Muscle layer of duodenum (tissue), 2 donors: ENCODE data around the gene SCRT2.
"Not testable (repeated sequence)": the region's sequence is repeated elsewhere in the genome, so short reads cannot be mapped to it uniquely, and the experiment has no call there.

Source experiments
- H3K27ac ChIP-seq: one replicate; pipeline ENCODE4 v1.7.0; 2013; ENCODE audit warnings: mild to moderate bottlenecking, low read length
- H3K27me3 ChIP-seq: one replicate; pipeline ENCODE4 v1.7.0; 2013; ENCODE audit warnings: low read depth, mild to moderate bottlenecking, control low read depth, low read length
- H3K36me3 ChIP-seq, 2 donors: one replicate each; pipeline ENCODE4 v1.7.0; 2013; ENCODE audit warnings: low read length in 2 of 2, control low read depth in 1 of 2, mild to moderate bottlenecking in 1 of 2; ENCODE audit not compliant: insufficient read depth in 2 of 2, control insufficient read depth in 1 of 2
- H3K4me1 ChIP-seq, 2 donors: one replicate each; pipeline ENCODE4 v1.7.0; 2013; ENCODE audit warnings: low read length in 2 of 2, mild to moderate bottlenecking in 2 of 2, control low read depth in 1 of 2, moderate library complexity in 1 of 2; ENCODE audit not compliant: insufficient read depth in 2 of 2, control insufficient read depth in 1 of 2
- H3K4me3 ChIP-seq, 2 donors: one replicate each; pipeline ENCODE4 v1.7.0; 2013; ENCODE audit warnings: low read length in 2 of 2, low read depth in 1 of 2, mild to moderate bottlenecking in 1 of 2
- H3K9me3 ChIP-seq, 2 donors: one replicate each; pipeline ENCODE4 v1.7.0; 2013; ENCODE audit warnings: low read length in 2 of 2, control low read depth in 1 of 2, mild to moderate bottlenecking in 1 of 2; ENCODE audit not compliant: control insufficient read depth in 1 of 2
- donor health status: healthy.

Gene SCRT2

GRCh38 chr20:699811-700338 lies 24.3 kb upstream of the SCRT2 start:
- H3K36me3 ChIP-seq, result no peaks in the 10 kb centered on the region
- H3K4me1 ChIP-seq, result no peaks in the 10 kb centered on the region
- H3K27ac ChIP-seq, result no peak overlapping the region
- H3K4me3 ChIP-seq, result no peak overlapping the region
- peaks cover 4% of the 10 kb centered on the region for H3K27me3 ChIP-seq
- H3K9me3 ChIP-seq, result no peaks in the 10 kb centered on the region

- Histone ChIP-seq H3K4me3 (no peak overlapping the region), H3K4me1 (no peaks in the 10 kb centered on the region), H3K9me3 (no peaks in the 10 kb centered on the region), H3K27ac (no peak overlapping the region), H3K27me3 (peaks cover 4% of the 10 kb centered on the region), H3K36me3 (no peaks in the 10 kb centered on the region)
These were observed 23.7 kb upstream of the SCRT2 start for GRCh38 chr20:699342-699741.

- Histone ChIP-seq H3K27me3 (peaks cover 4% of the 10 kb centered on the region), H3K4me1 (no peaks in the 10 kb centered on the region), H3K9me3 (no peaks in the 10 kb centered on the region)
These were observed 22.7 kb upstream of the SCRT2 start for GRCh38 chr20:698276-698675.

GRCh38 chr20:697826-698225 lies 22.2 kb upstream of the SCRT2 start:
- Histone ChIP-seq H3K27me3 (peaks cover 4% of the 10 kb centered on the region), H3K36me3 (no peaks in the 10 kb centered on the region), H3K4me3 (no peak overlapping the region), H3K4me1 (no peaks in the 10 kb centered on the region), H3K9me3 (no peaks in the 10 kb centered on the region), H3K27ac (no peak overlapping the region)

More at GRCh38 chr20:698276-698675, 22.7 kb upstream of the SCRT2 start:
- Histone ChIP-seq H3K36me3 (no peaks in the 10 kb centered on the region), H3K4me3 (no peak overlapping the region), H3K27ac (no peak overlapping the region)

GRCh38 chr20:695165-695866 lies 19.7 kb upstream of the SCRT2 start:
- Histone ChIP-seq H3K27me3 (peaks cover 4% of the 10 kb centered on the region), H3K4me1 (no peaks in the 10 kb centered on the region), H3K36me3 (no peaks in the 10 kb centered on the region), H3K4me3 (no peak overlapping the region), H3K27ac (no peak overlapping the region), H3K9me3 (no peaks in the 10 kb centered on the region)

- H3K4me3 ChIP-seq, result no peak overlapping the region
- H3K27me3 ChIP-seq, result peaks cover 4% of the 10 kb centered on the region
- no peaks in the 10 kb centered on the region for H3K4me1 ChIP-seq
- no peak overlapping the region for H3K27ac ChIP-seq
- H3K36me3 ChIP-seq, result no peaks in the 10 kb centered on the region
- H3K9me3 ChIP-seq, result no peaks in the 10 kb centered on the region
These were observed 18.9 kb upstream of the SCRT2 start for GRCh38 chr20:694496-694895.

- H3K27ac ChIP-seq, H3K4me3 ChIP-seq, H3K9me3 ChIP-seq, H3K4me1 ChIP-seq, H3K36me3 ChIP-seq, H3K27me3 ChIP-seq: not testable (repeated sequence)
These were observed 18.2 kb upstream of the SCRT2 start for GRCh38 chr20:693786-694185.

- Histone ChIP-seq H3K4me3 (no peak overlapping the region), H3K4me1 (no peaks in the 10 kb centered on the region), H3K27ac (no peak overlapping the region), H3K9me3 (no peaks in the 10 kb centered on the region), H3K36me3 (no peaks in the 10 kb centered on the region), H3K27me3 (peaks cover 4% of the 10 kb centered on the region)
These were observed 16.4 kb upstream of the SCRT2 start for GRCh38 chr20:692044-692443.

- no peaks in the 10 kb centered on the region for H3K36me3 ChIP-seq
- no peak overlapping the region for H3K4me3 ChIP-seq
- peaks cover 6% of the 10 kb centered on the region for H3K27me3 ChIP-seq
- no peak overlapping the region for H3K27ac ChIP-seq
- H3K4me1 ChIP-seq, result no peaks in the 10 kb centered on the region
- H3K9me3 ChIP-seq, result no peaks in the 10 kb centered on the region
These were observed 14.3 kb upstream of the SCRT2 start for GRCh38 chr20:689947-690346.

GRCh38 chr20:689348-689747 lies 13.7 kb upstream of the SCRT2 start:
- no peak overlapping the region for H3K4me3 ChIP-seq
- H3K4me1 ChIP-seq, result no peaks in the 10 kb centered on the region
- peaks cover 6% of the 10 kb centered on the region for H3K27me3 ChIP-seq
- no peak overlapping the region for H3K27ac ChIP-seq
- no peaks in the 10 kb centered on the region for H3K9me3 ChIP-seq
- H3K36me3 ChIP-seq, result no peaks in the 10 kb centered on the region

- Histone ChIP-seq H3K4me1 (no peaks in the 10 kb centered on the region), H3K27ac (no peak overlapping the region), H3K4me3 (no peak overlapping the region), H3K27me3 (peaks cover 6% of the 10 kb centered on the region), H3K36me3 (no peaks in the 10 kb centered on the region), H3K9me3 (no peaks in the 10 kb centered on the region)
These were observed 13.2 kb upstream of the SCRT2 start for GRCh38 chr20:688809-689212.
